ENCODE measurements around the gene FCGBP. TPM values are rescaled to one million over a fixed set of nuclear protein-coding genes. Genes with fewer than 3 reads are reported as not detected.
"Not testable (repeated sequence)": the region's sequence is repeated elsewhere in the genome, so short reads cannot be mapped to it uniquely, and the experiment has no call there.

The FCGBP gene
- total RNA-seq, 1 experiment from 2014 or later = 16.7 TPM

DNA sequence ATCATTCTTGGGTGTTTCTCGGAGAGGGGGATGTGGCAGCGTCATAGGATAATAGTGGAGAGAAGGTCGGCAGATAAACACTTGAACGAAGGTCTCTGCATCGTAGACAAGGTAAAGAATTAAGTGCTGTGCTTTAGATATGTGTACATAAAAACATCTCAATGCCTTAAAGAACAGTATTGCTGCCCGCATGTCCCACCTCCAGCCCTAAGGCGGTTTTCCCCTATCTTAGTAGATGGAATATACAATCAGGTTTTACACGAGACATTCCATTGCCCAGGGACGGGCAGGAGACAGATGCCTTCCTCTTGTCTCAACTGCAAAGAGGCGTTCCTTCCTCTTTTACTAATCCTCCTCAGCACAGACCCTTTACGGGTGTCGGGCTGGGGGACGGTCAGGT lies 25.0 kb upstream of the FCGBP start:
- not testable (repeated sequence) for H3K9me3 ChIP-seq (replicated peaks); H3K27ac ChIP-seq; H3K4me3 ChIP-seq; H3K4me1 ChIP-seq; DNase-seq; H3K27me3 ChIP-seq; H3K36me3 ChIP-seq

DNA sequence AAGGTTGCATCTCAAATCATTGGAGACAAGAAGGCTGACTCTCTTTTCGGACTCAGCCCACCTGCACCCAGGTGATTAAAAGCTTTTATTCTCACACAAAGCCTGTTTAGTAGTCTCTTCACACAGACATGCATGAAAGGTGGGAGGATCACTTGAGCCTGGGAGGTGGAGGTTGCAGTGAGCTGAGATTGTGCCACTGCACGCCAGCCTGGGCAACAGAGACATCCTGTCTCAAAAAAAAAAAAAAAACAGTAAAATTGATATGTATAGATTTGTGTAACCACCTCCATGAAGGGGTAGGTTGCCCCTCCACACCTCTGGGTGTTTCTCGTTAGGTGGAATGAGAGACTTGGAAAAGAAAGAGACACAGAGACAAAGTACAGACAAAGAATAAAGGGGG lies 24.5 kb upstream of the FCGBP start:
- DNase-seq; H3K36me3 ChIP-seq; H3K9me3 ChIP-seq (replicated peaks); H3K4me1 ChIP-seq; H3K4me3 ChIP-seq; H3K27me3 ChIP-seq; H3K27ac ChIP-seq: not testable (repeated sequence)

DNA sequence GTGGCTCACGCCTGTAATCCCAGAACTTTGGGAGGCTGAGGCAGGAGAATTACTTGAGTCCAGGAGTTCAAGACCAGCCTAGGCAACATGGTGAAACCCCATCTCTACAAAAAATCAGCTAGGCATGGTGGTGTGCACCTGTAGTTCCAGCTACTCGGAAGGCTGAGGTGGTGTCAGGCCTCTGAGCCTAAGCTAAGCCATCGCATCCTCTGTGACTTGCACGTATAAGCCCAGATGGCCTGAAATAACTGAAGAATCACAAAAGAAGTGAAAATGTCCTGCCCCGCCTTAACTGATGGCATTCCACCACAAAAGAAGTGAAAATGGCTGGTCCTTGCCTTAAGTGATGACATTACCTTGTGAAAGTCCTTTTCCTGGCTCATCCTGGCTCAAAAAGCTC lies 23.5 kb upstream of the FCGBP start:
- H3K27me3 ChIP-seq; H3K4me3 ChIP-seq; H3K27ac ChIP-seq; DNase-seq; H3K9me3 ChIP-seq (replicated peaks); H3K36me3 ChIP-seq; H3K4me1 ChIP-seq: not testable (repeated sequence)

DNA sequence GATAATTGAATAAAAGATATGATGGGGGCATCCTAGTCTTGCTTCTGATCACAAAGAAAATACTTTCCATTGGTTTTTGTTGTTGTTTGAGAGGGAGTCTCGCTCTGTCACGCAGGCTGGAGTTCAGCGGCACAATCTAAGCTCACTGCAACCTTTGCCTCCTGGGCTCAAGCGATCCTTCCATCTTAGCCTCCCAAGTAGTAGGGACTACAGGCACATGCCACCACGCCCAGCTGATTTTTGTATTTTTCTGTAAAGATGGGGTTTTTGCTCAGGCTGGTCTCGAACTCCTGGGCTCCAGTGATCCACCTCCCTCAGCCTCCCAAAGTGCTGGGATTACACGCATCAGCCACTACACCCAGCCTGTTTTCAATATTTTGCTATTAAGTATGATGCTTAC lies 19.5 kb upstream of the FCGBP start:
- Histone ChIP-seq H3K27ac (no peak overlapping the region), H3K4me1 (no peaks in the 10 kb centered on the region)

DNA sequence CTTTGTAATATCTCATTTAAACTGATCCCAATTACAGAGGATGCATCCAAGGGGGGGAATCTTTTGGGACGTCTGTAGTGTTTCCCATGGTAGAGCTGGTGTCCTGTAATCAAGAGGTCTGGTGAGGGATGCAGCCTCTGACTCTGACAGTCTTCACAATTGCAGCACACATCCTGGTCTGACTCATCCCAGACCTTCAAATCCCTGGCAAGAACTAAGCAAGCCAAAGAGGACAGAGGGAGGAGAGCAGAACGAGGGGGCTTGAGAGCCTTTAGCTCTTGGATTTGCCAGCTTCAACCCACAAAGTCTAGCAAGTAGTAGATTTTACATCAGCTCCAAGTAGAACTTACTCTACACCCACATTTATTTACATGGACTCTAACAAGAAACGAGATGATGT lies 17.3 kb upstream of the FCGBP start:
- Histone ChIP-seq H3K36me3 (no peaks in the 10 kb centered on the region), H3K4me1 (no peaks in the 10 kb centered on the region), H3K4me3 (no peak overlapping the region), H3K27me3 (no peaks in the 10 kb centered on the region), H3K9me3 (replicated peaks) (no peaks in the 10 kb centered on the region), H3K27ac (no peak overlapping the region)
- DNase-seq = no peak

More for the DNA sequence above, 19.5 kb upstream of the FCGBP start:
- Histone ChIP-seq H3K27me3 (no peaks in the 10 kb centered on the region), H3K4me3 (no peak overlapping the region), H3K9me3 (replicated peaks) (no peaks in the 10 kb centered on the region), H3K36me3 (no peaks in the 10 kb centered on the region)
- DNase-seq = no peak

DNA sequence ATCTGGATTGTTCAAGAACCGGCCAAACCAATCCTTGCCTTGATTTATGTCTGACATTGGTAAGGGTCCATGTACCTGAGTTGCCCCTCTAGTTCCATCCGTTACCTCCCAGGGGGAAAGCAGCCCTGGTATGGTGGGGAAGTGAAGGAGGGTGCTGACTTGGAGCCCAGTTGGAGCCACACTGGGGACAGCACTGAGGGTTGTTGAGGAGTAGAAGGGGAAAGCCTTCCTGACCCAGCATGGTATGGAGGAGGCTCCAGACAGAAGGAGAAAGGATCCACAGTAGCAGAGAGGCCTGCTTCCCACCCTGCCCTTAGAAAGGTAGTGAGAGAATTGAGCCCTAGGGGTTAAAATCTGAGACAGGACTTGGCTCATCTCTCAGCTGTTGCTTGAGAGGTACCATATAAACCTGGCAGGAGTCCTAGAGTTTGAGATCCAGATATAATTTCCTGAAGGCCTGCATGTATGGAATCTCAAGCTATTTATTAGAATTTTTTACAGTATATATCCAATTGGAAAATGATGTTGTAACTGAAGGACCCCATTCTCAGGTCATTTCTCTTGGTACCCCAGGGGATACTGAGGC lies 16.7 kb upstream of the FCGBP start:
- H3K9me3 ChIP-seq (replicated peaks) = no peaks in the 10 kb centered on the region
- H3K27ac ChIP-seq = no peak overlapping the region
- DNase-seq = no peak
- no peaks in the 10 kb centered on the region for H3K4me1 ChIP-seq
- H3K27me3 ChIP-seq = no peaks in the 10 kb centered on the region
- no peaks in the 10 kb centered on the region for H3K36me3 ChIP-seq
- H3K4me3 ChIP-seq = no peak overlapping the region

DNA sequence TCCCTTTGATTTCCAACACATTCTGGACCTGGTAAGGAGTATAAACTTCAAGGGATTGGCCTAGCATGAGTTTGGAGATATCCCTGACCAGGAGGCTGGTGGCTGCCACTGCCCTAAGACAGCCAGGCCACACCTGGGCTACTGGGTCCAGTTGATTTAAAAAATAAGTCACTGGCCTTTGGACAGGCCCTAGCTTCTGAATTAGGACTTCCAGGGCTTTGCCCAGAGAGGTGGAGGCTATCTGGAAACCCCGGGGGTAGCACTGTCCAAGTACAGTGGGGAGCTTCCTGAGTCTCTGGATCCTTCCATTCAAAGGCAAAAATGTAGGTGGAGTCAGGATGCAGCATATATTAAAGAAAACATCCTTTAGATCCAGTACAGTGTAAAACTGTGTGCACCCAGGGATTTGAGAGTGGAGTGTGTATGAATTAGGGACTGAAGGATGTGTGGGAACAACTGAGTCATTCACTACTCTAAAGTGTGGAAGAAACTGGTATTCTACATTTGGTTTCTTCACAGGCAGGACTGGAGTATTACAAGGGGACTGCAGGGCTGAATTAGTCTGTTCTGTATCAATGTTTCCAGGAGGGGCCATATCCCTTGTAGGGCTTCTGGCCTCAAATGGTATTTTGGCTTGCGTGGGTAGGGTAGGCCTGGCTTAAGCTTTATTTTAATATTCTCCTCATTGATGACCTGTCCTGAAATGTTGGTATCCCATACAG lies 14.8 kb upstream of the FCGBP start:
- no peaks in the 10 kb centered on the region for H3K27me3 ChIP-seq
- no peaks in the 10 kb centered on the region for H3K9me3 ChIP-seq (replicated peaks)
- no peak overlapping the region for H3K4me3 ChIP-seq
- H3K4me1 ChIP-seq = no peaks in the 10 kb centered on the region
- no peak overlapping the region for H3K27ac ChIP-seq
- no peaks in the 10 kb centered on the region for H3K36me3 ChIP-seq
- no peak for DNase-seq

DNA sequence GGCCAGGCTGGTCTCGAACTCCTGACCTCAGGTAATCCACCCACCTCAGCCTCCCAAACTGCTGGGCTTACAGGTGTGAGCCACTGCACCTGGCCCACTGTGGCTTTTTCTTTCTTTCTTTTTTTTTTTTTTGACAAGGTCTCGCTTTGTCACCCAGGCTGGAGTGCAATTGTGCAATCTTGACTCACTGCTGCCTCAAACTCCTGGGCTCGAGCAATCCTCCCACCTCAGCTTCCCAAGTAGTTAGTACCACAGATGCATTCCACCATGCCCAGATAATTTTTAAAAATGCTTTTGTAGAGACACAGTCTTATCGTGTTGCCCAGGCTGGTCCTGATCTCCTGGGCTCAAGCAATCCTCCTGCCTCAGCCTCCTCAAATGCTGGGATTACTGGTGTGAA lies 12.1 kb upstream of the FCGBP start:
- H3K27me3 ChIP-seq = no peaks in the 10 kb centered on the region
- peaks cover 9% of the 10 kb centered on the region for H3K4me1 ChIP-seq
- H3K4me3 ChIP-seq = no peak overlapping the region
- H3K27ac ChIP-seq = no peak overlapping the region
- DNase-seq = no peak
- no peaks in the 10 kb centered on the region; the same call in 1 of the 2 replicates for H3K9me3 ChIP-seq (replicated peaks)
- H3K36me3 ChIP-seq = no peaks in the 10 kb centered on the region

DNA sequence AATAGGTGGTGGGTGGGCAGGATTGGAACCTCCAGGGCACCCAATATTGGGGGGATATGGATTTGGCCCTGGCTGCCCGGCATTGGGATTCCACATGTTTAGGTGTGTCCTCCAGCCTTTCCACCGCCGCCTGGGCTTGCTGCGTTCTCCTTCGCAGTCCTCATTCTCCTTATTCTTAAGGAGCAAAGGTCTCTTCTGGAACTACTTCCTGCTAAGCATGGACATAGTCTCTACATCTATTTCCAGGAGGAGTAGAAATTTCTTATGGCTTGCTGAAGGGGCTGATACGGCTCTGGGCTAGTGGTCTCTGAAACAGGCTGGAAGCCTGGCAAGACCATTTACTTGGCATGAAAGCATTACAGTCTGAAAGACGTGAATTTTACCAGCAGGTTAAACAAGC lies 9.2 kb upstream of the FCGBP start:
- H3K4me1 ChIP-seq = peaks cover 10% of the 10 kb centered on the region
- peaks cover 6% of the 10 kb centered on the region; the same call in 1 of the 2 replicates for H3K9me3 ChIP-seq (replicated peaks)
- H3K36me3 ChIP-seq = no peaks in the 10 kb centered on the region
- no peaks in the 10 kb centered on the region for H3K27me3 ChIP-seq
- no peak overlapping the region for H3K4me3 ChIP-seq
- H3K27ac ChIP-seq = no peak overlapping the region
- DNase-seq = no peak

DNA sequence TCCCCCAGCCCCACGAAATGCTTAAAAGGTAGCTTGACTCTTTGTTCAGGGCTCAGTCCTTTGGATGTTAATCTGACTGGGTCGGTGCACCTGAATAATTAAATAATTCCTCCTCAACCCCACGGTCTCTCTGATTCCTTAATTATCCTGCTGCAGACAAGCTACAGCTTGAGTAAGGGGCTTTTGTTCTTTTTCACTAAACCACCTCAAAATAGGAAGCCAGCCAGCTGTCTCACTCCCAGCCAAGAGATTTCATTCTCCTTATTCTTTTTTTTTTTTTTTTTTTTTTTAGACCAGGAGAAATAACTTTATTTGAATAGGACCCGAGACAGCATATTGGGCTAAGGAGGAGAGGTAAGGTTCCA lies 7.9 kb upstream of the FCGBP start:
- Histone ChIP-seq H3K36me3 (no peaks in the 10 kb centered on the region), H3K27me3 (no peaks in the 10 kb centered on the region), H3K4me3 (no peak overlapping the region), H3K27ac (no peak overlapping the region), H3K9me3 (replicated peaks) (peaks cover 6% of the 10 kb centered on the region; the same call in 1 of the 2 replicates), H3K4me1 (peaks cover 10% of the 10 kb centered on the region)
- no peak for DNase-seq

DNA sequence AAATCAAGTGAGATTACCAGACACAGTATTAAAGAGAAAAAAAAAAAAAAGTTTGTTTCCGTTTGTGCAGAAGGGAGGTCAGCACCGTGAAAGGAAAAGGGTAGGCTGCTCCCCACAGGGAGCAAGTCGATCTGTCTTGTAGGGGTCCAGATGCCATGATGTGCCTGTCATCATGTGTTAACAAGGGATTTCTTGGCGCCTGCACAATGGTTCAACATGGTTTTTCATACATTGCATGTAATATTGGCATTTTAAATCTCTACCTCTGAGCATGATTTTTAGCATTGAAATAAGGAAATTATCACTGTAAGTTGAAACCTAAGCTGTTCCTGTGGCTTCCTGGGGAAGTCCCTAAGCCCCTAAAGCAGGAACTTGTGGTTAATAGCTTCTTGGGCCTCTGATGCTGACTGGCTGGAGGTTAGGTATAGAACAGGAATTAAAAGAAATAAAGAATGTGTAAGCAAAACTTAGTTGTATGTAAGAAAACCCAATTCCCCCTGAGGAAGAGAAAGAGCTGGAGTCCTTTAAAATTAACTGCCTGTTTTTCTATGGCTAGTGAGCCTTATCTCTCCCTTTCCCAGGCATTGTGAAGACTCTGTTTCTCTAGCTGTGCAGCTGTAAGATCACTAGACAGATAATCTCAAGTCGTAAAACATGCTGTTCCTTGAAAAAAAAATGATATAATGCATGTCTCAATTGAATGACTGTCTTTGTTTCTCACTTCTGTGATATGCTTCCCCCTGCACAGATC lies 7.4 kb upstream of the FCGBP start:
- no peaks in the 10 kb centered on the region for H3K27me3 ChIP-seq
- H3K4me1 ChIP-seq = peaks cover 10% of the 10 kb centered on the region
- no peak overlapping the region for H3K27ac ChIP-seq
- H3K9me3 ChIP-seq (replicated peaks) = peaks cover 6% of the 10 kb centered on the region; the same call in 1 of the 2 replicates
- peak; percentile 23 to 45 for DNase-seq
- H3K36me3 ChIP-seq = no peaks in the 10 kb centered on the region
- no peak overlapping the region for H3K4me3 ChIP-seq

DNA sequence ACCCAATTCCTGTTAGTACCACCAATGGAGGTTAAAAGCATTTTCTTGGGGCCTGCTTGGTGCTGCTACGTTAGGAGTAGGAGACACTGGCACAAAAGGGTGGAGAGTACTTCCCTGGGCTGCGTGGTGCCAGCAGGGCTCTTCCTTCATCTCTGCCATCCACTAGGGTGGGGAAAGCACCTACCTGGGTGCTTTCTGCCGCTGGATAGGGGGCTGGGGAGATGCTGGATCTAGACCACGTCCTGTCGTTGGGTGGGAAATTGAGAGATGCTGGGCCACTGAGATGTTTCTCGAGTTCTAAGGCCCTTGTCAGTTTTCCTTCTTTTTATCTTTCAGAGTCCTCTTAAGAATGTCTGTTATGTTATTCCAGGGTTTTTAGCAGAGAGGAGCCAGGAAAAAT lies 6.7 kb upstream of the FCGBP start:
- H3K27ac ChIP-seq = no peak overlapping the region
- DNase-seq = no peak

DNA sequence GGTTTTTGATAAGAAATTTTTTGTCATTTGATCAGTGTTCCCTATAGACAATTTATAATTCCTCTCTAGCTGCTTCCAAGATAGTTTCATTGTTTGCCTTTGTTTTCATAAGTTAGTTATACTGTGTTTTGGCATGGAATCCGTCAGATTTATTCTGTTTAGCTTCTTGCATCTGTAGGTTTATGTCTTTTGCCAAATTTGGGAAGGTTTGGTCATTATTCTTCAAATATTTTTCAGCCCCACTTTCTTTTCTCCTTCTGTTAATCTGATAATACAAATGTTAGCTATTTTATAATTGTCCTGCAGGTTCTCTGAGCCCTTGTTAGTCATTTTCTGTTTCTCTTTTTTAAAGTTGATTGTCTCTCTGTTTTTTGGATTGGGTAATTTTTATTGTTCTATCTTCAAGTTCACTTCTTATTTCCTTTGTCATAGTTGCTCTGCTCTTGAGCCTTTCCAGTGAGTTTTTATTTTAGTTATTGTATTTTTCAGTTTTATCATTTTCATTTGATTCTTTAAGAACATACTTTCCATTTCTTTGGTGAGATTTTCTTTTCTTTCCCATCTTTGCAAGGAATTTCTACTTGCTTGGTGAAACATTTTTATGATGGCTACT lies 5.9 kb upstream of the FCGBP start:
- no peak overlapping the region for H3K27ac ChIP-seq
- peaks cover 18% of the 10 kb centered on the region for H3K4me1 ChIP-seq
- DNase-seq = no peak
- H3K27me3 ChIP-seq = peaks cover 4% of the 10 kb centered on the region; the same call in 1 of the 2 replicates
- H3K9me3 ChIP-seq (replicated peaks) = peaks cover 6% of the 10 kb centered on the region; the same call in 1 of the 2 replicates
- H3K4me3 ChIP-seq = no peak overlapping the region
- no peaks in the 10 kb centered on the region for H3K36me3 ChIP-seq

More for the DNA sequence above, 6.7 kb upstream of the FCGBP start:
- H3K36me3 ChIP-seq = no peaks in the 10 kb centered on the region
- peaks cover 12% of the 10 kb centered on the region for H3K4me1 ChIP-seq
- H3K27me3 ChIP-seq = no peaks in the 10 kb centered on the region
- peaks cover 6% of the 10 kb centered on the region; the same call in 1 of the 2 replicates for H3K9me3 ChIP-seq (replicated peaks)
- no peak overlapping the region for H3K4me3 ChIP-seq

DNA sequence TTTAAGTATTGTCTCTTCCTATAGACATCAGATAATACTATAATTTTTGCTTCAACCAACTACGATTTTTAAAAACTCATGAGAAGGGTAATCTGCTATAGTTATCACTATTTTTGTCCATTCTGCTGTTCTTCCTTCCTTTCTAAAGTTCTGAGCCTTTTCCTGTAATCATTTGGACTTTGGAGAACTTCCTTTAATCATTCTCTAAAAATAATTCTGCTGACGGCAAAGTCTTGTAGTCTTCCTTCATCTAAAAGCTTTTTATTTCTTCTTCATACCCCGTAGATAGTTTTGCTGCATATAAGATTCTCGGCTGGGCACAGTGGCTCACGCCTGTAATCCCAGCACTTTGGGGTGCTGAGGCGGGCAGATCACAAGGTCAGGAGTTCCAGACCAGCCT lies 5.1 kb upstream of the FCGBP start:
- no peaks in the 10 kb centered on the region for H3K36me3 ChIP-seq
- no peak overlapping the region for H3K27ac ChIP-seq
- peaks cover 18% of the 10 kb centered on the region for H3K4me1 ChIP-seq
- H3K9me3 ChIP-seq (replicated peaks) = peaks cover 6% of the 10 kb centered on the region; the same call in 1 of the 2 replicates
- DNase-seq = no peak
- peaks cover 5% of the 10 kb centered on the region; the same call in 1 of the 2 replicates for H3K27me3 ChIP-seq
- no peak overlapping the region for H3K4me3 ChIP-seq

DNA sequence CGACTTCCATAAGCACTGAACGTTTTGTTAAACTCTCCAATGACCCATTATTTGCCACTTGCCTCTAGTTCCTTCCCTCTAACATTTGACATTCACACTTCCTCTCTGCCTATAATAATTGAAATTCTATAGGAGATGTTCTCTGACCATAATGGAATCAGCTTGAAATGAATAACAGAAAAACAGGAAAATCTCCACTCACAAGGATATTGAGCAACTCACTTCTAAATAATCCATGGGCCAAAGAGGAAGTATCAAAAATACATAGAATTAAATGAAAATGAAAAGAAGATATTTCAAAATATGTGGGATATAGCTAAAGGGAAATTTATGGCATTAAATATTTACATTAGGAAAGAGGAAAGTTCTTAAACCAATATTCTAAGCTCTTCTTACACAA lies 3.4 kb upstream of the FCGBP start:
- Histone ChIP-seq H3K27ac (no peak overlapping the region), H3K27me3 (peaks cover 5% of the 10 kb centered on the region; the same call in 1 of the 2 replicates), H3K36me3 (no peaks in the 10 kb centered on the region), H3K9me3 (replicated peaks) (peaks cover 6% of the 10 kb centered on the region; the same call in 1 of the 2 replicates), H3K4me3 (no peak overlapping the region), H3K4me1 (peaks cover 18% of the 10 kb centered on the region)
- DNase-seq = no peak
